Lower leg skin (tissue), 4 donors: ENCODE data around the gene CSMD2. TPM values are rescaled to one million over a fixed set of nuclear protein-coding genes. Genes with fewer than 3 reads are reported as not detected.

Experiments used
- DNase-seq, 2 donors: peaks; one replicate each; pipeline ENCODE4 v3.0.0-alpha.2; 2019; ENCODE audit warnings: low spot score in 2 of 2
- H3K4me3 ChIP-seq: fragments of 200-600 bp; sonication (generic); 2 replicates; pipeline ENCODE4 v1.5.1; 2017; ENCODE audit warnings: mild to moderate bottlenecking, low read depth; ENCODE audit not compliant: poor library complexity, severe bottlenecking
- POLR2A ChIP-seq, 2 donors: fragments of 450-650 bp; IDR thresholded peaks; one replicate each; pipeline ENCODE4 v1.6.1; 2016 to 2017; ENCODE audit warnings: antibody characterized with exemption in 2 of 2, mild to moderate bottlenecking in 1 of 2, moderate library complexity in 1 of 2
- WGBS, 2 donors: methylation state at CpG; one replicate each; pipeline ENCODE4 v1.1.5; 2018; 5-methylcytosine and 5-hydroxymethylcytosine counted together
- intact Hi-C: fragments of 100-400 bp; cut with DNase I; formaldehyde crosslinking; loops from one replicate; pipeline ENCODE4 v1.15.0; 2023; ENCODE audit warnings: low total_unique reads
- total RNA-seq, 4 donors: library from RNA; depleted of rRNA; stranded (reverse); fragments of >200 nt; gene quantifications; one replicate each; pipeline ENCODE4 v1.1.0, GENCODE V29; 2016
- TF ChIP-seq, protein P1 (sequence below), 3 donors: fragments of 450-650 bp; IDR thresholded peaks; one replicate each; pipeline ENCODE4 v1.5.1; 2016; ENCODE audit warnings: antibody characterized with exemption in 3 of 3, mild to moderate bottlenecking in 3 of 3, moderate library complexity in 2 of 3

The CSMD2 gene
- total RNA-seq, 4 donors from 2014 or later = 0.11 to 1.0 TPM; not detected in 2

GRCh38 chr1:34009340-34009985, 155.6 kb downstream of the CSMD2 start:
- DNase-seq = no peak
- intact Hi-C loops = no loop called here
- no peak overlapping the region for H3K4me3 ChIP-seq
- WGBS, 2 donors = 74 to 81% methylated on average over 5 of the region's 5 CpGs
- TF ChIP-seq POLR2A (IDR thresholded peaks at IDR 0.05) = no peak
- TF ChIP-seq, protein P1, sequence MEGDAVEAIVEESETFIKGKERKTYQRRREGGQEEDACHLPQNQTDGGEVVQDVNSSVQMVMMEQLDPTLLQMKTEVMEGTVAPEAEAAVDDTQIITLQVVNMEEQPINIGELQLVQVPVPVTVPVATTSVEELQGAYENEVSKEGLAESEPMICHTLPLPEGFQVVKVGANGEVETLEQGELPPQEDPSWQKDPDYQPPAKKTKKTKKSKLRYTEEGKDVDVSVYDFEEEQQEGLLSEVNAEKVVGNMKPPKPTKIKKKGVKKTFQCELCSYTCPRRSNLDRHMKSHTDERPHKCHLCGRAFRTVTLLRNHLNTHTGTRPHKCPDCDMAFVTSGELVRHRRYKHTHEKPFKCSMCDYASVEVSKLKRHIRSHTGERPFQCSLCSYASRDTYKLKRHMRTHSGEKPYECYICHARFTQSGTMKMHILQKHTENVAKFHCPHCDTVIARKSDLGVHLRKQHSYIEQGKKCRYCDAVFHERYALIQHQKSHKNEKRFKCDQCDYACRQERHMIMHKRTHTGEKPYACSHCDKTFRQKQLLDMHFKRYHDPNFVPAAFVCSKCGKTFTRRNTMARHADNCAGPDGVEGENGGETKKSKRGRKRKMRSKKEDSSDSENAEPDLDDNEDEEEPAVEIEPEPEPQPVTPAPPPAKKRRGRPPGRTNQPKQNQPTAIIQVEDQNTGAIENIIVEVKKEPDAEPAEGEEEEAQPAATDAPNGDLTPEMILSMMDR (IDR thresholded peaks at IDR 0.05) = no peak

GRCh38 chr1:34007760-34008159, 157.3 kb downstream of the CSMD2 start:
- no peak for DNase-seq
- intact Hi-C loops = no loop called here
- TF ChIP-seq POLR2A (IDR thresholded peaks at IDR 0.05) = no peak
- TF ChIP-seq, protein P1 (IDR thresholded peaks at IDR 0.05) = no peak
- WGBS, 2 donors = 69 to 72% methylated on average over 2 of the region's 2 CpGs
- no peak overlapping the region for H3K4me3 ChIP-seq

- no peak overlapping the region for H3K4me3 ChIP-seq
- no peak for TF ChIP-seq POLR2A (IDR thresholded peaks at IDR 0.05)
- TF ChIP-seq, protein P1 (IDR thresholded peaks at IDR 0.05) = no peak
Measured at GRCh38 chr1:34005309-34005708, 159.7 kb downstream of the CSMD2 start.

GRCh38 chr1:34002810-34003209, 162.2 kb downstream of the CSMD2 start:
- no peak for TF ChIP-seq POLR2A (IDR thresholded peaks at IDR 0.05)
- TF ChIP-seq, protein P1 (IDR thresholded peaks at IDR 0.05) = no peak

More at GRCh38 chr1:34005309-34005708, 159.7 kb downstream of the CSMD2 start:
- 88 to 94% methylated on average over 2 of the region's 2 CpGs for WGBS, 2 donors
- DNase-seq = peak in 1 of 2 donors; percentile 10
- intact Hi-C loops = no loop called here

GRCh38 chr1:33997127-33998036, 167.6 kb downstream of the CSMD2 start:
- TF ChIP-seq POLR2A (IDR thresholded peaks at IDR 0.05) = no peak
- TF ChIP-seq, protein P1 (IDR thresholded peaks at IDR 0.05) = no peak
- H3K4me3 ChIP-seq = no peak overlapping the region
- peak in 1 of 2 donors; percentile 40 for DNase-seq
- intact Hi-C loops = no loop called here
- WGBS, 2 donors = 48 to 50% methylated on average over 13 of the region's 13 CpGs

More at GRCh38 chr1:34002810-34003209, 162.2 kb downstream of the CSMD2 start:
- peak in 1 of 2 donors; percentile 14 for DNase-seq
- no peak overlapping the region for H3K4me3 ChIP-seq
- intact Hi-C loops = no loop called here
- WGBS, 2 donors = 72 to 82% methylated on average over 2 of the region's 2 CpGs
